ENCODE data around the gene IRF7.

DNA sequence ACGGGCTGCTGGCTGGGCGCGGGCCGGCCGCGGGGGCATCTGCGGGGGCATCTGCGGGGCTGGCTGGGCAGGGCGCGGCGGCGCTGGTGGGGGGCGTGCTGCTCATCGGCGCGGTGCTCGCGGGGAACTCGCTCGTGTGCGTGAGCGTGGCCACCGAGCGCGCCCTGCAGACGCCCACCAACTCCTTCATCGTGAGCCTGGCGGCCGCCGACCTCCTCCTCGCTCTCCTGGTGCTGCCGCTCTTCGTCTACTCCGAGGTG, 21.5 kb upstream of the IRF7 start:
- TF ChIP-seq, protein P1, sequence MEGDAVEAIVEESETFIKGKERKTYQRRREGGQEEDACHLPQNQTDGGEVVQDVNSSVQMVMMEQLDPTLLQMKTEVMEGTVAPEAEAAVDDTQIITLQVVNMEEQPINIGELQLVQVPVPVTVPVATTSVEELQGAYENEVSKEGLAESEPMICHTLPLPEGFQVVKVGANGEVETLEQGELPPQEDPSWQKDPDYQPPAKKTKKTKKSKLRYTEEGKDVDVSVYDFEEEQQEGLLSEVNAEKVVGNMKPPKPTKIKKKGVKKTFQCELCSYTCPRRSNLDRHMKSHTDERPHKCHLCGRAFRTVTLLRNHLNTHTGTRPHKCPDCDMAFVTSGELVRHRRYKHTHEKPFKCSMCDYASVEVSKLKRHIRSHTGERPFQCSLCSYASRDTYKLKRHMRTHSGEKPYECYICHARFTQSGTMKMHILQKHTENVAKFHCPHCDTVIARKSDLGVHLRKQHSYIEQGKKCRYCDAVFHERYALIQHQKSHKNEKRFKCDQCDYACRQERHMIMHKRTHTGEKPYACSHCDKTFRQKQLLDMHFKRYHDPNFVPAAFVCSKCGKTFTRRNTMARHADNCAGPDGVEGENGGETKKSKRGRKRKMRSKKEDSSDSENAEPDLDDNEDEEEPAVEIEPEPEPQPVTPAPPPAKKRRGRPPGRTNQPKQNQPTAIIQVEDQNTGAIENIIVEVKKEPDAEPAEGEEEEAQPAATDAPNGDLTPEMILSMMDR (IDR thresholded peaks at IDR 0.05), result no peak
- TF ChIP-seq POLR2A (IDR thresholded peaks at IDR 0.05), result no peak
